ENCODE results near the gene POU6F2. TPM values are rescaled to one million over a fixed set of nuclear protein-coding genes. Genes with fewer than 3 reads are reported as not detected.

Gene POU6F2
- total and polyA plus RNA-seq, 2 of the 4 experiments (the other 2 are of a cell fraction), result not detected

DNA sequence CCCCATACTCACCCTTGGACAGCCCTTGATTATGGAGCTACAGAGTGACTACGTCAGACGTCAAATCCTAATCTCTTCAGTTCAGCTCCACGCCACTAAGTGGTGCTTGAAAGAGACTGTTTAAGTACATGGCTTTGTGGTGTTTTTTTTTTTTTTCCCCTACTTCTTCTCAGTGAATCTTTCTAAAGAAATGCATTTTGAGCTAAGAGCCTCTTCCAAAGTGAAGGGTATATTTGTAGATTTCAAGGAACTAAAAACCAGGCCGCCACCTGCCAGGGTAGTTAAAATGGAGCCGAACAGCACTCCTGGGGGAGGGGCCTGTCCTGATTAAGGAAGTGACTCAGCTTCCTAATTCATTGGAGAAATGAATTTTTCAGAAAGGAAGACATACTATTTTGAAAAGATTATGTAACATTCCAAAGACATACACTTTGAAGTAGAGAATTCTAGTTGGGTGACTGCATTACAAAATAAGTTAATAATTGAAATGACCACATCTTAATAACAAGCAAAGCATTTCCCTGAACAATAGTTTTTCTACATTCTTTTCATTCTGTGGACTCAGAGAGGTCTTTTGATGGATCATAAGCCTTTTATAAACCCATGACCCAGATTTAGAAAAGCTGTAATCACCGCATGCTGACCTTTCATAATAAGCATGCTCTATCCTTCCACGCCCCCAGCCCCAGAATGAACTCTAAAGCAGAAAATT lies 48.1 kb upstream of the POU6F2 start:
- POLR2A ChIA-PET (ENCODE audit: unreplicated experiment), result interaction anchor here (1.4 kb wide), 1 partner anchor 21 kb away, joined by 4 read pairs; the partner anchor contains the start of gene VPS41
- CTCF ChIA-PET, result interaction anchor here (0.6 to 0.8 kb wide), 2 partner anchors 20 to 24 kb away, joined by 3 read pairs; partner anchors contain the start of gene VPS41

More for the DNA sequence above, 48.1 kb upstream of the POU6F2 start:
- in situ Hi-C loops (cut with MboI; ENCODE audit: low sequenced_read_pairs), result loop anchor here (25.0 kb wide), 1 partner anchor 533 kb away; no protein-coding TSS in a partner anchor
- Histone ChIP-seq H3K27ac (ENCODE audit: insufficient read depth, low read length) (no peak overlapping the region), H4K8ac (ENCODE audit: low read depth in 2 of 2, low read length in 2 of 2) (no peak overlapping the region), H2BK5ac (ENCODE audit: low read depth, low read length, poor library complexity, severe bottlenecking) (no peak overlapping the region), H4K91ac (ENCODE audit: insufficient read depth, low read depth, low read length) (no peak overlapping the region), H3K4me3 (ENCODE audit: insufficient read depth, low read depth, low read length) (no peak overlapping the region), H2BK20ac (ENCODE audit: low read depth, low read length) (no peak overlapping the region), H4K20me1 (ENCODE audit: insufficient read depth, low read length) (no peaks in the 10 kb centered on the region), H2BK120ac (ENCODE audit: low read depth, low read length) (no peak overlapping the region), H3K18ac (ENCODE audit: low read depth, low read length) (no peak overlapping the region), H3K36me3 (ENCODE audit: control insufficient read depth, insufficient read depth, low read length) (no peaks in the 10 kb centered on the region), H4K5ac (ENCODE audit: low read depth, low read length) (no peak overlapping the region), H3K4ac (ENCODE audit: low read depth, low read length) (no peak overlapping the region), H2AK5ac (ENCODE audit: low read depth, low read length) (no peak overlapping the region), H3K79me1 (ENCODE audit: low read depth in 1 of 2, low read length in 2 of 2) (no peaks in the 10 kb centered on the region), H3K9ac (ENCODE audit: low read depth, low read length) (no peak overlapping the region), H3K4me1 (ENCODE audit: control insufficient read depth, insufficient read depth, low read length) (no peaks in the 10 kb centered on the region), H3K14ac (replicated peaks; ENCODE audit: low read depth, low read length) (no peak overlapping the region), H2BK15ac (ENCODE audit: low read depth, low read length) (no peak overlapping the region), H3K56ac (ENCODE audit: extremely low read depth, insufficient read depth, low read length) (no peak overlapping the region), H3K9me1 (ENCODE audit: insufficient read depth, low read length) (no peaks in the 10 kb centered on the region), H3K27me3 (ENCODE audit: control insufficient read depth, insufficient read depth, low read length) (no peaks in the 10 kb centered on the region; the same call in 1 of the 2 replicates), H2AFZ (replicated peaks; ENCODE audit: low read length, poor library complexity) (no peak overlapping the region), H3K23ac (ENCODE audit: low read depth, low read length) (no peak overlapping the region), H3K4me2 (ENCODE audit: low read depth, low read length) (no peak overlapping the region), H2AK9ac (replicated peaks; ENCODE audit: low read depth, low read length, poor library complexity) (no peak overlapping the region), H3K9me3 (ENCODE audit: control insufficient read depth, insufficient read depth, low read length) (no peaks in the 10 kb centered on the region)
- no TSS peak for BruUV-seq (replicated peaks)
- 80% methylated on average over 1 of the region's 7 CpGs; no CpG with 5 or more reads in 1 of the 2 experiments for WGBS, 2 experiments (ENCODE audit: extremely low coverage in 2 of 2, insufficient read length in 1 of 2)
- ATAC-seq (ENCODE audit: low read depth) (no peak), DNase-seq (no peak)
- intact Hi-C loops (cut with micrococcal nuclease), result loop anchor here (5.0 kb wide), 1 partner anchor 132 kb away; no protein-coding TSS in a partner anchor
- dilution Hi-C loops (cut with HindIII; ENCODE audit: low sequenced_read_pairs, unreplicated experiment), result no loop called here
- TF ChIP-seq CHD1 (IDR thresholded peaks at IDR 0.05; ENCODE audit: low read depth, low read length), result no peak
- no peak for TF ChIP-seq MAFK (IDR thresholded peaks at IDR 0.05; ENCODE audit: low read depth, low read length)
- TF ChIP-seq MAZ (IDR thresholded peaks at IDR 0.05; ENCODE audit: borderline replicate concordance, low read depth, low read length), result no peak
- TF ChIP-seq POLR2A (IDR thresholded peaks at IDR 0.05; ENCODE audit: low read depth, low read length), result no peak
- TF ChIP-seq RFX5 (IDR thresholded peaks at IDR 0.05; ENCODE audit: low read depth, low read length), result no peak
- TF ChIP-seq CEBPB (IDR thresholded peaks at IDR 0.05; ENCODE audit: low read depth, low read length), result no peak
- TF ChIP-seq NFE2L2 (IDR thresholded peaks at IDR 0.05; ENCODE audit: low read depth, low read length), result no peak

Measured in IMR-90 (cell line).